Left ventricle myocardium inferior (tissue), 1 donor: ENCODE data around the gene ATOSA. TPM values are rescaled to one million over a fixed set of nuclear protein-coding genes. Genes with fewer than 3 reads are reported as not detected.

Experiments
- DNase-seq: peaks from one replicate; pipeline ENCODE4 v3.0.0-alpha.2; 2020
- H3K27ac ChIP-seq: fragments of 200-600 bp; replicated peaks from 2 replicates; pipeline ENCODE4 v1.8.0; 2021
- H3K27me3 ChIP-seq: fragments of 200-600 bp; 2 replicates; pipeline ENCODE4 v1.8.0; 2021; ENCODE audit warnings: low read depth
- H3K36me3 ChIP-seq: fragments of 200-600 bp; 2 replicates; pipeline ENCODE4 v1.8.0; 2021
- H3K4me1 ChIP-seq: fragments of 200-600 bp; 2 replicates; pipeline ENCODE4 v1.8.0; 2021
- H3K4me3 ChIP-seq: fragments of 200-600 bp; 2 replicates; pipeline ENCODE4 v1.8.0; 2021; ENCODE audit warnings: mild to moderate bottlenecking, moderate library complexity
- H3K9me3 ChIP-seq: fragments of 200-600 bp; replicated peaks from 2 replicates; pipeline ENCODE4 v1.8.0; 2021
- CTCF ChIP-seq: fragments of 200-600 bp; IDR thresholded peaks from 2 replicates; pipeline ENCODE4 v1.8.0; 2021; ENCODE audit warnings: antibody characterized with exemption, mild to moderate bottlenecking, borderline replicate concordance
- intact Hi-C: fragments of 100-400 bp; cut with micrococcal nuclease; formaldehyde crosslinking; loops from one replicate; pipeline ENCODE4 v1.11.0; 2022
- total RNA-seq: library from RNA; stranded (reverse); fragmentation: NEBNext Ultra II Directional; extraction: Animal tissue kit (Norgen Biotek cat#: 25700); gene quantifications from one replicate; pipeline ENCODE4 v1.2.1, GENCODE V29; 2021
- donor health status: DM: no; HTN: yes; CAD: no; lungs with severe emphysema.

Gene ATOSA
- total RNA-seq, 1 donor from 2014 or later = 21.8 TPM

GRCh38 chr15:52717924-52718323 lies 38.7 kb upstream of the ATOSA start:
- H3K27ac ChIP-seq = no peak overlapping the region
- intact Hi-C loops = no loop called here
- H3K4me1 ChIP-seq = no peaks in the 10 kb centered on the region
- no peak for DNase-seq
- H3K4me3 ChIP-seq = no peak overlapping the region
- no peak for TF ChIP-seq CTCF
- H3K9me3 ChIP-seq = no peaks in the 10 kb centered on the region
- H3K36me3 ChIP-seq = no peaks in the 10 kb centered on the region
- H3K27me3 ChIP-seq = no peaks in the 10 kb centered on the region

GRCh38 chr15:52717481-52717880 lies 38.3 kb upstream of the ATOSA start:
- no peaks in the 10 kb centered on the region for H3K27me3 ChIP-seq
- DNase-seq = no peak
- intact Hi-C loops = no loop called here
- H3K4me1 ChIP-seq = no peaks in the 10 kb centered on the region
- no peak overlapping the region for H3K4me3 ChIP-seq
- no peaks in the 10 kb centered on the region for H3K36me3 ChIP-seq
- no peaks in the 10 kb centered on the region for H3K9me3 ChIP-seq
- TF ChIP-seq CTCF = no peak
- H3K27ac ChIP-seq = no peak overlapping the region

GRCh38 chr15:52716536-52716935 lies 37.3 kb upstream of the ATOSA start:
- Histone ChIP-seq H3K36me3 (no peaks in the 10 kb centered on the region), H3K27me3 (no peaks in the 10 kb centered on the region), H3K4me1 (no peaks in the 10 kb centered on the region), H3K9me3 (no peaks in the 10 kb centered on the region), H3K4me3 (no peak overlapping the region), H3K27ac (no peak overlapping the region)
- no peak for DNase-seq
- intact Hi-C loops = no loop called here
- TF ChIP-seq CTCF = no peak

GRCh38 chr15:52715411-52715810 lies 36.2 kb upstream of the ATOSA start:
- Histone ChIP-seq H3K27ac (no peak overlapping the region), H3K4me1 (no peaks in the 10 kb centered on the region), H3K36me3 (no peaks in the 10 kb centered on the region), H3K27me3 (no peaks in the 10 kb centered on the region), H3K4me3 (no peak overlapping the region), H3K9me3 (no peaks in the 10 kb centered on the region)
- TF ChIP-seq CTCF = no peak
- intact Hi-C loops = no loop called here
- no peak for DNase-seq

- H3K36me3 ChIP-seq = no peaks in the 10 kb centered on the region
- no peaks in the 10 kb centered on the region for H3K27me3 ChIP-seq
- TF ChIP-seq CTCF = no peak
- H3K4me1 ChIP-seq = no peaks in the 10 kb centered on the region
- H3K9me3 ChIP-seq = no peaks in the 10 kb centered on the region
- intact Hi-C loops = no loop called here
- H3K27ac ChIP-seq = no peak overlapping the region
- no peak for DNase-seq
- H3K4me3 ChIP-seq = no peak overlapping the region
Measured at GRCh38 chr15:52714968-52715367, 35.8 kb upstream of the ATOSA start.
